GM12891 (cell line): Measurements from ENCODE around the gene IQCF5.
"Not testable (repeated sequence)": the region's sequence is repeated elsewhere in the genome, so short reads cannot be mapped to it uniquely, and the experiment has no call there.

Source experiments
- POLR2A ChIP-seq: IDR thresholded peaks from 2 replicates; pipeline ENCODE4 v1.6.1; 2011; ENCODE audit warnings: low read depth, low read length, control low read depth
- POLR2AphosphoS5 ChIP-seq: IDR thresholded peaks from 2 replicates; pipeline ENCODE4 v1.6.1; 2011; ENCODE audit warnings: low read depth, low read length, control low read depth
- POU2F2 ChIP-seq: IDR thresholded peaks from 2 replicates; pipeline ENCODE4 v1.6.1; 2011; ENCODE audit warnings: low read depth, mild to moderate bottlenecking, control low read depth, low read length, moderate library complexity
- TAF1 ChIP-seq: IDR thresholded peaks from 2 replicates; pipeline ENCODE4 v1.6.1; 2011; ENCODE audit warnings: low read depth, low read length, control low read depth

- not testable (repeated sequence) for TF ChIP-seq POLR2A, POLR2AphosphoS5, TAF1, POU2F2
These were observed 24.6 kb upstream of the IQCF5 start for GRCh38 chr3:51900043-51900442.
